H1 (cell line): ENCODE results near the gene FMN2. TPM values are rescaled to one million over a fixed set of nuclear protein-coding genes. Genes with fewer than 3 reads are reported as not detected.

Experiments
- CTCF ChIA-PET: fragments of 300-600 bp; sonication (Branson Sonifier 250); formaldehyde crosslinking; loops from one replicate; lab custom pipeline; 2021; ENCODE audit not compliant: partially characterized antibody; lab: Charles Lee
- POLR2A ChIA-PET: fragments of 300-600 bp; sonication (Branson Sonifier 250); formaldehyde crosslinking; loops from one replicate; lab custom pipeline; 2021; ENCODE audit warnings: inconsistent platforms; ENCODE audit not compliant: partially characterized antibody; lab: Charles Lee
- DNase-seq, 2 experiments: peaks; one replicate each; pipeline versions ENCODE4 v3.0.0 to v3.0.0-alpha.2; 2010 to 2022; ENCODE audit warnings: low spot score in 2 of 2, low read depth in 1 of 2, mixed read lengths in 1 of 2
- FAIRE-seq: peaks from 2 replicates; lab custom pipeline; 2011; peaks lifted over from hg19 to GRCh38; lab: Jason Lieb, UNC
- H2AFZ ChIP-seq: 2 replicates; pipeline ENCODE4 v1.8.1; 2012; ENCODE audit warnings: low read length, inconsistent platforms
- H2AK5ac ChIP-seq: 2 replicates; pipeline ENCODE4 v1.6.1; 2013; ENCODE audit warnings: low read depth, low read length
- H2BK120ac ChIP-seq: replicated peaks from 2 replicates; pipeline ENCODE3; 2013; ENCODE audit warnings: low read depth, low read length, inconsistent platforms
- H2BK12ac ChIP-seq: 2 replicates; pipeline ENCODE4 v1.6.1; 2013; ENCODE audit warnings: low read depth, low read length
- H2BK15ac ChIP-seq: 2 replicates; pipeline ENCODE4 v1.6.1; 2013; ENCODE audit warnings: low read length
- H2BK20ac ChIP-seq: 2 replicates; pipeline ENCODE4 v1.6.1; 2013; ENCODE audit warnings: low read length
- H2BK5ac ChIP-seq: 2 replicates; pipeline ENCODE4 v1.6.1; 2013; ENCODE audit warnings: low read depth, low read length
- H3K14ac ChIP-seq: 2 replicates; pipeline ENCODE4 v1.6.1; 2013; ENCODE audit warnings: inconsistent platforms; ENCODE audit not compliant: insufficient read length
- H3K18ac ChIP-seq: 2 replicates; pipeline ENCODE4 v1.6.1; 2013; ENCODE audit warnings: low read length; ENCODE audit errors: extremely low read depth
- H3K23ac ChIP-seq: 2 replicates; pipeline ENCODE4 v1.6.1; 2013; ENCODE audit warnings: inconsistent platforms; ENCODE audit not compliant: insufficient read length
- H3K23me2 ChIP-seq: 2 replicates; pipeline ENCODE4 v1.6.1; 2013; ENCODE audit warnings: low read depth, low read length
- H3K27ac ChIP-seq: 2 replicates; pipeline ENCODE4 v1.6.1; 2011; ENCODE audit warnings: low read depth, low read length, inconsistent platforms
- H3K27me3 ChIP-seq, 4 experiments: replicated peaks in 1 of 4; 1 replicate in 1 of 4; 2 replicates in 3 of 4; pipeline versions ENCODE4 v1.6.1 to v1.8.1; 2011 to 2013; ENCODE audit warnings: low read length in 3 of 4, mild to moderate bottlenecking in 3 of 4, inconsistent platforms in 2 of 4, mixed read lengths in 2 of 4, moderate library complexity in 1 of 4; ENCODE audit not compliant: control insufficient read depth in 3 of 4, insufficient read depth in 3 of 4; ENCODE audit errors: extremely low read depth in 1 of 4
- H3K36me3 ChIP-seq, 4 experiments: 2 replicates each; pipeline versions ENCODE4 v1.6.1 to v1.8.1; 2011 to 2013; ENCODE audit warnings: mild to moderate bottlenecking in 4 of 4, low read length in 3 of 4, moderate library complexity in 2 of 4, control low read depth in 1 of 4, inconsistent platforms in 1 of 4; ENCODE audit not compliant: insufficient read depth in 4 of 4, control insufficient read depth in 2 of 4
- H3K4ac ChIP-seq: replicated peaks from 2 replicates; pipeline ENCODE3; 2013; ENCODE audit warnings: low read length, low read depth, mixed read lengths, inconsistent platforms; ENCODE audit not compliant: insufficient read length
- H3K4me1 ChIP-seq, 4 experiments: replicated peaks in 1 of 4; 1 replicate in 1 of 4; 2 replicates in 3 of 4; pipeline versions ENCODE4 v1.6.1 to v1.8.1; 2011 to 2013; ENCODE audit warnings: low read length in 3 of 4, inconsistent platforms in 2 of 4, mixed read lengths in 1 of 4; ENCODE audit not compliant: insufficient read depth in 4 of 4, control insufficient read depth in 3 of 4
- H3K4me2 ChIP-seq, 2 experiments: 2 replicates each; pipeline versions ENCODE4 v1.6.1 to v1.8.1; 2011 to 2013; ENCODE audit warnings: low read depth in 2 of 2, low read length in 2 of 2, control low read depth in 1 of 2, inconsistent platforms in 1 of 2, mild to moderate bottlenecking in 1 of 2; ENCODE audit not compliant: insufficient read depth in 1 of 2
- H3K4me3 ChIP-seq, 4 experiments: fragments of 200-600, 300-600 bp in 1 of 4; sonication (generic), shearing (Covaris generic), sonication (Bioruptor Twin) in 1 of 4; 2 replicates each; pipeline versions ENCODE4 v1.5.1 to v1.8.1; 2011 to 2016; ENCODE audit warnings: low read length in 4 of 4, low read depth in 3 of 4, control low read depth in 2 of 4, inconsistent platforms in 2 of 4, mild to moderate bottlenecking in 2 of 4, mixed read lengths in 1 of 4, moderate library complexity in 1 of 4; ENCODE audit not compliant: insufficient read depth in 2 of 4; ENCODE audit errors: extremely low read depth in 1 of 4
- H3K56ac ChIP-seq: replicated peaks from 2 replicates; pipeline ENCODE3; 2013; ENCODE audit warnings: low read depth, mild to moderate bottlenecking, mixed read lengths, low read length, inconsistent platforms; ENCODE audit not compliant: insufficient read length
- H3K79me1 ChIP-seq: 2 replicates; pipeline ENCODE4 v1.6.1; 2013; ENCODE audit warnings: low read depth, low read length, control low read depth
- H3K79me2 ChIP-seq, 2 experiments: 2 replicates each; pipeline versions ENCODE4 v1.6.1 to v1.8.1; 2012 to 2013; ENCODE audit warnings: low read length in 2 of 2, mild to moderate bottlenecking in 2 of 2, inconsistent platforms in 1 of 2; ENCODE audit not compliant: insufficient read depth in 2 of 2, control insufficient read depth in 1 of 2
- H3K9ac ChIP-seq, 4 experiments: replicated peaks in 1 of 4; 1 replicate in 1 of 4; 2 replicates in 3 of 4; pipeline versions ENCODE4 v1.6.1 to v1.8.1; 2011 to 2013; ENCODE audit warnings: low read depth in 3 of 4, low read length in 3 of 4, control low read depth in 2 of 4, mild to moderate bottlenecking in 2 of 4, moderate library complexity in 2 of 4, inconsistent platforms in 1 of 4; ENCODE audit errors: extremely low read depth in 1 of 4
- H3K9me3 ChIP-seq, 2 experiments: 2 replicates each; pipeline versions ENCODE4 v1.6.1 to v1.8.1; 2012 to 2013; ENCODE audit warnings: mild to moderate bottlenecking in 2 of 2, moderate library complexity in 2 of 2, control low read depth in 1 of 2, inconsistent platforms in 1 of 2, low read depth in 1 of 2, low read length in 1 of 2, mixed read lengths in 1 of 2; ENCODE audit not compliant: insufficient read depth in 2 of 2
- H4K20me1 ChIP-seq, 2 experiments: replicated peaks in 1 of 2; 2 replicates each; pipeline versions ENCODE3 to v1.8.1; 2011 to 2013; ENCODE audit warnings: inconsistent platforms in 2 of 2, low read length in 2 of 2, mild to moderate bottlenecking in 1 of 2; ENCODE audit not compliant: insufficient read depth in 2 of 2, control insufficient read depth in 1 of 2
- H4K5ac ChIP-seq: 2 replicates; pipeline ENCODE4 v1.6.1; 2013; ENCODE audit warnings: low read length, low read depth, mixed read lengths, inconsistent platforms; ENCODE audit not compliant: insufficient read length
- H4K8ac ChIP-seq: 2 replicates; pipeline ENCODE4 v1.8.0; 2013; ENCODE audit warnings: mild to moderate bottlenecking, moderate library complexity, low read length, inconsistent platforms; ENCODE audit not compliant: insufficient read depth; ENCODE audit errors: extremely low read depth
- H4K91ac ChIP-seq: replicated peaks from 2 replicates; pipeline ENCODE3; 2013; ENCODE audit warnings: low read length, mixed read lengths, inconsistent platforms; ENCODE audit not compliant: insufficient read length
- CTCF ChIP-seq, 3 experiments: IDR thresholded peaks; 1 replicate in 2 of 3; 2 replicates in 1 of 3; pipeline versions ENCODE4 v1.5.1 to v1.6.1; 2011; ENCODE audit warnings: low read length in 3 of 3, mild to moderate bottlenecking in 3 of 3, inconsistent platforms in 2 of 3, low read depth in 1 of 3, moderate library complexity in 1 of 3; ENCODE audit not compliant: insufficient read depth in 1 of 3; ENCODE audit errors: control extremely low read depth in 1 of 3
- EP300 ChIP-seq, 2 experiments: IDR thresholded peaks; 1 replicate in 1 of 2; 2 replicates in 1 of 2; pipeline ENCODE4 v1.6.1; 2011 to 2012; ENCODE audit warnings: low read depth in 2 of 2, low read length in 2 of 2, mild to moderate bottlenecking in 2 of 2, borderline replicate concordance in 1 of 2, inconsistent platforms in 1 of 2, moderate library complexity in 1 of 2
- JUND ChIP-seq: IDR thresholded peaks from 2 replicates; pipeline ENCODE4 v1.6.1; 2011; ENCODE audit warnings: mild to moderate bottlenecking, improper control_type of control experiment, low read length
- POU5F1 ChIP-seq: IDR thresholded peaks from 2 replicates; pipeline ENCODE4 v1.6.1; 2011; ENCODE audit warnings: low read depth, mild to moderate bottlenecking, low read length, moderate library complexity
- RAD21 ChIP-seq, 2 experiments: IDR thresholded peaks in 1 of 2; conservative IDR thresholded peaks in 1 of 2; 2 replicates each; pipeline ENCODE4 v1.6.1; 2011; ENCODE audit warnings: low read depth in 2 of 2, low read length in 2 of 2, improper control_type of control experiment in 1 of 2, inconsistent platforms in 1 of 2, mild to moderate bottlenecking in 1 of 2, moderate library complexity in 1 of 2
- WGBS, 2 experiments: shearing (Covaris generic) in 1 of 2; methylation state at CpG; one replicate each; pipeline versions ENCODE4 v1.1.6 to v1.1.7; 2013 to 2015; ENCODE audit warnings: low lambda C conversion rate in 2 of 2, mixed read lengths in 2 of 2, inconsistent platforms in 1 of 2, low coverage in 1 of 2, missing lambda C conversion rate in 1 of 2; ENCODE audit not compliant: insufficient replicate concordance in 2 of 2, insufficient coverage in 1 of 2, insufficient read length in 1 of 2; ENCODE audit errors: extremely low coverage in 1 of 2, missing lambda C conversion rate in 1 of 2; 5-methylcytosine and 5-hydroxymethylcytosine counted together
- polyA plus RNA-seq, 7 experiments: library from polyadenylated mRNA; depleted of rRNA in 3 of 7; stranded (reverse) in 5 of 7; unstranded in 2 of 7; fragments of >200 nt in 5 of 7; fragments of 200-250 nt in 2 of 7; gene quantifications; 1 replicate in 5 of 7; 2 replicates in 1 of 7; 4 replicates in 1 of 7; pipeline versions ENCODE4 v1.2.1 to v1.2.3, GENCODE V29; 2011 to 2013; ENCODE audit warnings: missing spikeins in 2 of 7, mixed read lengths in 2 of 7
- total RNA-seq: library from RNA; stranded (reverse); fragmentation: NEBNext Ultra II Directional; extraction: Animal tissue kit (Norgen Biotek cat#: 25700); gene quantifications from 2 replicates; pipeline ENCODE4 v1.2.1, GENCODE V29; 2021

Gene FMN2
- total and polyA plus RNA-seq, 2 of the 8 experiments (the other 6 are each of a cell fraction or from before 2014, with no cell fraction given) = 0.83 to 2.0 TPM

GRCh38 chr1:240149484-240150094, 57.9 kb downstream of the FMN2 start:
- Histone ChIP-seq H3K4me3 (no peak overlapping the region), H4K20me1 (no peaks in the 10 kb centered on the region), H2AK5ac (no peak overlapping the region), H2BK20ac (no peak overlapping the region), H3K23me2 (no peaks in the 10 kb centered on the region), H3K18ac (no peak overlapping the region), H3K36me3 (no peaks in the 10 kb centered on the region), H2BK120ac (no peak overlapping the region), H4K91ac (no peak overlapping the region), H3K79me2 (no peaks in the 10 kb centered on the region), H3K56ac (no peak overlapping the region), H3K4me2 (no peak overlapping the region), H4K8ac (no peak overlapping the region), H3K9ac (no peak overlapping the region), H4K5ac (no peak overlapping the region), H3K79me1 (no peaks in the 10 kb centered on the region), H3K4me1 (no peaks in the 10 kb centered on the region), H3K14ac (no peak overlapping the region), H2BK5ac (no peak overlapping the region), H2AFZ (no peak overlapping the region), H3K9me3 (no peaks in the 10 kb centered on the region), H2BK15ac (no peak overlapping the region), H2BK12ac (no peak overlapping the region), H3K4ac (no peak overlapping the region), H3K23ac (no peak overlapping the region), H3K27me3 (no peaks in the 10 kb centered on the region), H3K27ac (no peak overlapping the region)
- WGBS, 2 experiments = 62% methylated on average over 3 of the region's 3 CpGs; no CpG with 5 or more reads in 1 of the 2 experiments
- FAIRE-seq (peak; percentile 42), DNase-seq (no peak)
- ChIA-PET POLR2A (no interaction called here), CTCF (interaction anchor here (0.6 to 4.0 kb wide), 51 partner anchors 9 to 543 kb away, joined by 3 to 25 read pairs (median 4); partner anchors contain the start of gene FMN2)
- TF ChIP-seq EP300 (IDR thresholded peaks at IDR 0.05; ENCODE audit: borderline replicate concordance in 1 of 2, low read depth in 2 of 2, low read length in 2 of 2) = no peak
- no peak for TF ChIP-seq POU5F1
- TF ChIP-seq RAD21 (IDR thresholded peaks at IDR 0.05 in 1 of 2, conservative IDR thresholded peaks at IDR 0.05 in 1 of 2; ENCODE audit: low read depth in 2 of 2, low read length in 2 of 2) = peak; percentile 46 to 50
- TF ChIP-seq JUND = no peak
- TF ChIP-seq CTCF (IDR thresholded peaks at IDR 0.05; ENCODE audit: control extremely low read depth in 1 of 3, insufficient read depth in 1 of 3, low read depth in 1 of 3, low read length in 3 of 3) = peak in 2 of 3 experiments; percentile 37 to 47; a peak in 2 of 4 replicates
